Hematopoietic multipotent progenitor cell treated with erythropoietin and hydrocortisone succinate and interleukin-3 and kit ligand, for 8 days (in vitro differentiated cells): ENCODE measurements around the gene USP48.
"Not testable (repeated sequence)": the region's sequence is repeated elsewhere in the genome, so short reads cannot be mapped to it uniquely, and the experiment has no call there.

Experiments used
- DNase-seq: peaks from one replicate; pipeline ENCODE4 v3.0.0-alpha.2; 2015

USP48 gene

GRCh38 chr1:21631590-21631943 lies 151.4 kb downstream of the USP48 start:
- not testable (repeated sequence) for DNase-seq

DNA sequence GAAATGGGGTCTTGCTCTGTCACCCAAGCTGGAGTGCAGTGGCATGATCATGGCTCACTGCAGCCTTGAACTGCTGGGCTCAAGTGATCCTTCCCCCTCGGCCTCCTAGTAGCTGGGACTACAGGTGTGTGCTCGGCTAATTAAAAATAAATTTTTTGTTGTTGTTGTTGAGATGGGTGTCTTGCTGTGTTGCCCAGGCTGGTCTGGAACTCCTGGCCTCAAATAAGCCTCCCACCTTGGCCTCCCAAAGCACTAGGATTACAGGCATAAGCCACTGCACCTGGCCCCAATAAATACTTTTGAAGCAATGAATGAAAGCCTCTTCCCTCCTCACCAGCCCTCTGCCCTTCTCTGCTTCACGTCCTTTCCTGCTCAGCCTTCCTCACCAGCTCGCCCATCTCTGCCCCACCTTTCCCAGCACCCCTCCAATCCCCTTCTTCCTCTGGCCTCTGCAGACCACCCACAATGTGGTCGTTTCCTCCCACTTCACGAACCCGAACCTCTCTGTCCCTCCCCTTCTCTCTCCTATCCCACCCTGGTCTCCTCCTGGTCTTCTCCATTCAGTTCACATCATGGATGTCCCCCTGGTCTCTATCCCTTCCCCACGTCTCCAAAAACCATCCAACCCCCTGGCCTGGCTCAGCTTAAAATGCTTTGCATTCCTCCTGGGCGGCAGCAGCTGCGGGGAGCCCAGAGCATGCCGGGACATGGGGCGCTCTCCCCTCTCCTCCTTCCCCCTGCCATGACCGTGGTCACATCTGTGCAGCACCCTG lies 152.2 kb downstream of the USP48 start:
- no peak for DNase-seq

DNA sequence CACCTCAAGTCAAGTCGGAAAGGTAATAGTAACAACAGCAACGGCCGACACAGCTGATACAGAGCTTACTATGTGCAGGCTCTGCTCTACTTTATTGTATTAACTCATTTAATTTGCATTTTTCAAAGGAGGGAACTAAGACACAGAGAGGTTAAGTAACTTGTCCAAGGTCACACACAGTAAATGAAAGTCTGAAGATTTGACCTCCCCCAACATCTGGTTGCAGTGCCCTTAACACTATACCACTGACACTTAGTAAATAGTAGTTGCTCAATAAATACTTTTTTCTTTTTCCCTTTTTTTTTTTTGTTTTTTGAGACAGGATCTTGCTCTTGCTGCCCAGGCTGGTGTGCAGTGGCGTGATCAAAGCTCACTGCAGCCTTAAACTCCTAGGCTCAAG lies 153.0 kb downstream of the USP48 start:
- DNase-seq, result no peak

- DNase-seq, result no peak
Measured at GRCh38 chr1:21628798-21629393, 154.1 kb downstream of the USP48 start.
